K562 (cell line): ENCODE measurements around the gene BBC3. TPM values are rescaled to one million over a fixed set of nuclear protein-coding genes. Genes with fewer than 3 reads are reported as not detected.
A peak's percentile ranks its signal among the peaks of the same experiment; 100 is the strongest.

ENCODE experiments used
- BCOR ChIP-seq: fragments of 450-650 bp; IDR thresholded peaks from 2 replicates; pipeline ENCODE4 v1.6.1; 2016
- BRF1 ChIP-seq: IDR thresholded peaks from 3 replicates; pipeline ENCODE4 v1.6.1; 2011; ENCODE audit warnings: borderline replicate concordance, mild to moderate bottlenecking; ENCODE audit not compliant: insufficient read length; ENCODE audit errors: extremely low read depth
- CBX1 ChIP-seq: sonication (generic); IDR thresholded peaks from 2 replicates; pipeline ENCODE4 v1.6.1; 2016; ENCODE audit warnings: antibody characterized with exemption, low read depth, mild to moderate bottlenecking
- HEY1 ChIP-seq: fragments of 250-450 bp; sonication (Bioruptor Pico); IDR thresholded peaks from 2 replicates; pipeline ENCODE4 v1.5.0; 2020; ENCODE audit warnings: mild to moderate bottlenecking, moderate library complexity, borderline replicate concordance
- NFYB ChIP-seq: IDR thresholded peaks from 2 replicates; pipeline ENCODE4 v1.6.1; 2011; ENCODE audit warnings: mild to moderate bottlenecking, moderate library complexity; ENCODE audit not compliant: insufficient read length; ENCODE audit errors: extremely low read depth
- POLR2B ChIP-seq: fragments of 450-650 bp; IDR thresholded peaks from 2 replicates; pipeline ENCODE4 v1.6.1; 2018; ENCODE audit warnings: low read depth; ENCODE audit not compliant: partially characterized antibody
- RBBP5 ChIP-seq: fragments of 200-600 bp; sonication (generic); IDR thresholded peaks from 2 replicates; pipeline ENCODE4 v1.6.1; 2012; ENCODE audit warnings: borderline replicate concordance, mild to moderate bottlenecking, low read length, control low read depth, inconsistent platforms; ENCODE audit not compliant: insufficient read depth, poor library complexity, severe bottlenecking
- RERE ChIP-seq: sonication (generic); formaldehyde crosslinking; IDR thresholded peaks from 2 replicates; pipeline ENCODE4 v1.8.0; 2023; ENCODE audit warnings: missing genetic modification reagents, mild to moderate bottlenecking, borderline replicate concordance
- STAT5A ChIP-seq: IDR thresholded peaks from 2 replicates; pipeline ENCODE4 v1.6.1; 2012; ENCODE audit warnings: low read length, inconsistent platforms, borderline replicate concordance
- TBL1XR1 ChIP-seq, 2 experiments: IDR thresholded peaks; 2 replicates each; pipeline ENCODE4 v1.6.1; 2012; ENCODE audit warnings: improper control_type of control experiment in 2 of 2, low read length in 2 of 2, mild to moderate bottlenecking in 1 of 2
- polyA plus RNA-seq, 8 experiments: library from polyadenylated mRNA; depleted of rRNA in 4 of 8; stranded (reverse) in 5 of 8; unstranded in 3 of 8; fragments of >200 nt; fragmentation: Nextera tagmentation in 2 of 8; fragmentation: Illumina TruSeq in 1 of 8; extraction: Ambion mirVana in 2 of 8; extraction: Trizol in 1 of 8; gene quantifications; 2 replicates each; pipeline versions ENCODE4 v1.2.1 to v1.2.3, GENCODE V29; 2011 to 2014; ENCODE audit warnings: inconsistent platforms in 1 of 8, missing spikeins in 1 of 8
- total RNA-seq, 7 experiments: library from RNA; depleted of rRNA in 6 of 7; stranded (reverse); fragments of >200 nt in 6 of 7; fragmentation: Illumina TruSeq in 2 of 7; extraction: Trizol in 2 of 7; gene quantifications; 2 replicates each; pipeline versions ENCODE4 v1.2.1 to v1.2.3, GENCODE V29; 2011 to 2021; ENCODE audit warnings: low replicate concordance in 1 of 7

Gene BBC3
- total and polyA plus RNA-seq, 9 of the 15 experiments (the other 6 are each of a cell fraction or from before 2014, with no cell fraction given), result 0.15 to 30.7 (median 4.8) TPM

- TF ChIP-seq RERE (CRISPR knock-in tag) (peak; percentile 30; the same call in 1 of the 2 replicates), HEY1 (no peak), RBBP5 (no peak), POLR2B (no peak), STAT5A (no peak), BCOR (peak; percentile 93), BRF1 (no peak), TBL1XR1 (IDR thresholded peaks at IDR 0.05; ENCODE audit: low read length in 2 of 2) (peak in 1 of 2 experiments; percentile 52; a peak in 1 of 4 replicates), NFYB (no peak), CBX1 (peak; percentile 95)
Observed at GRCh38 chr19:47230054-47230920, 712 bp downstream of the BBC3 start (continued).
